Lung (tissue), 12 donors: Measurements from ENCODE around the gene C9orf50. TPM values are rescaled to one million over a fixed set of nuclear protein-coding genes. Genes with fewer than 3 reads are reported as not detected.

Source experiments
- ATAC-seq: fragments of 200-7000 bp; cut with Tn5 transposase; one replicate; pipeline ENCODE4 v1.9.1; 2020; ENCODE audit warnings: moderate number of reproducible peaks; ENCODE audit not compliant: insufficient read depth, low FRiP score
- DNase-seq, 3 donors: peaks; one replicate each; pipeline ENCODE4 v3.0.0-alpha.2; 2013 to 2017
- H3K27ac ChIP-seq, 2 donors: one replicate each; pipeline ENCODE4 v1.5.1; 2013; ENCODE audit warnings: mild to moderate bottlenecking in 2 of 2, moderate library complexity in 2 of 2, control low read depth in 1 of 2, inconsistent platforms in 1 of 2, low read depth in 1 of 2, low read length in 1 of 2
- H3K27me3 ChIP-seq, 3 donors: one replicate each; pipeline ENCODE4 v1.5.1; 2013; ENCODE audit warnings: low read length in 2 of 3; ENCODE audit not compliant: control insufficient read depth in 3 of 3, insufficient read depth in 3 of 3
- H3K36me3 ChIP-seq, 4 donors: one replicate each; pipeline ENCODE4 v1.5.1; 2013; ENCODE audit warnings: low read length in 4 of 4, mild to moderate bottlenecking in 1 of 4, moderate library complexity in 1 of 4; ENCODE audit not compliant: control insufficient read depth in 4 of 4, insufficient read depth in 4 of 4
- H3K4me1 ChIP-seq, 5 donors: one replicate each; pipeline ENCODE4 v1.5.1; 2013; ENCODE audit warnings: low read length in 5 of 5, mild to moderate bottlenecking in 2 of 5, moderate library complexity in 1 of 5; ENCODE audit not compliant: control insufficient read depth in 5 of 5, insufficient read depth in 5 of 5
- H3K4me3 ChIP-seq: one replicate; pipeline ENCODE4 v1.5.1; 2013; ENCODE audit warnings: mild to moderate bottlenecking, control low read depth, moderate library complexity
- H3K9ac ChIP-seq, 2 donors: one replicate each; pipeline ENCODE4 v1.5.1; 2013; ENCODE audit warnings: low read length in 2 of 2, control low read depth in 1 of 2; ENCODE audit not compliant: insufficient read depth in 1 of 2
- H3K9me3 ChIP-seq, 4 donors: one replicate each; pipeline ENCODE4 v1.5.1; 2013; ENCODE audit warnings: low read length in 3 of 4, mild to moderate bottlenecking in 1 of 4, moderate library complexity in 1 of 4; ENCODE audit not compliant: control insufficient read depth in 4 of 4, insufficient read depth in 3 of 4
- CTCF ChIP-seq: IDR thresholded peaks from 2 replicates; pipeline ENCODE4 v1.5.1; 2012; ENCODE audit warnings: mild to moderate bottlenecking; ENCODE audit errors: control extremely low read depth, extremely low read depth
- WGBS, 2 donors: extraction: QIAGEN DNeasy Blood & Tissue Kit; methylation state at CpG; one replicate each; pipeline ENCODE4 v1.1.7; 2013; 5-methylcytosine and 5-hydroxymethylcytosine counted together
- polyA plus RNA-seq, 2 donors: library from polyadenylated mRNA; stranded (reverse); fragments of 200-250 nt; gene quantifications; one replicate each; pipeline ENCODE4 v1.2.1, GENCODE V29; 2013
- total RNA-seq, 2 donors: library from RNA; depleted of rRNA in 1 of 2; stranded (reverse); fragments of >200 nt in 1 of 2; gene quantifications; one replicate each; pipeline ENCODE4 v1.2.1, GENCODE V29; 2014 to 2021
- donor health status: control.
- donor health status: control.
- donor health status: Bipolar disorder and iron deficiency.
- donor health status: healthy.
- donor health status: DM: yes; HTN: yes; CAD: no.

C9orf50 gene
- total and polyA plus RNA-seq, 4 donors: 0.15 to 0.28 TPM; not detected in 2

DNA sequence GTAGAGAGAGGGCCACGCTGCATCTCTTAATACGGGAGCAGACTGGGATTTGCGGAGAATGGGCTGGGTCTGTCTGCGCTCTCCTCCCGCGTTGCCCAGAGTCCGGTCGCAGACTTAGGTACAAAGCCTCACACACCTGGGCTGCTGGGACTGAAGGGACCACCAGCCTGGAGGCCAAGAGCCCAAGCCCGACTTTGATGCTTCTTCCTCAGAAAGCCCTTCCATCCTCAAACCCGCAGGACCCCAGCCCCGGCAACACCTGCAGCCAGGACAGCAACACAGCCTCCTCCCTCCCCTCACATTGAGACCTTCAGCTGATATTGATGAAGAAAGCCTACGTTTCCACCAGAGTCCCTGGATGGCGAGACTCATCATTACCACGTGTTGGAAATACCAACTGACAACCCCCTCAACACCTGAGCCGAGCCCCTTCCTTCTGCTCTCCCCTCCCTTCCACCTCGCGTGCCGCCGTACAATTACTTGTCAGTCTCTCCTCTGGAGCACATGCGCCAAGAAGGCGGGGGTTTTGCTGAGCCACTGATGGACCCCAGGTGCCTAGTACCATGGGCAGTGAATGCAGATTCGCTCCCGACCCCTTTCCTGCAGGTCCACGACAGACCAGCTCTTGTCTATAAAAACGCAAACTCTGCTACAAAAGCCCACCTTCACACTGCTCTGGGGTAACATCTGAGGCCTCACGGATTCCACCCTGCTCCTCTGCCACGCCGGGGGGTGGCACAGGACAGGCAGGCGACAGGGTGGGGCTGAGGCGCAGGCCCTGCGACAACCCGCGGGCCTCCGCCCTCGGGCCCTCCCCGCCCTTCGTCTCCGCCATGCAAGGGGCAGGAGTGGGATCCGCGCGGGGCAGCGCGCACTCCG, 20.2 kb upstream of the C9orf50 start:
- ATAC-seq: no peak
- Histone ChIP-seq H3K9ac (peak overlapping the region in 1 of 2 donors; percentile 27), H3K27ac (peak overlapping the region in 1 of 2 donors; percentile 92), H3K27me3 (no peaks in the 10 kb centered on the region), H3K4me1 (peaks cover 5 to 20% (median 12%) of the 10 kb centered on the region in 5 donors), H3K9me3 (no peaks in the 10 kb centered on the region), H3K4me3 (peak overlapping the region; percentile 90), H3K36me3 (peaks cover 4 to 27% (median 18%) of the 10 kb centered on the region in 4 donors)
- TF ChIP-seq CTCF: no peak
- DNase-seq: no peak
- WGBS, 2 donors: 18 to 27% methylated on average over 38 to 44 of the region's 44 CpGs

- no peaks in the 10 kb centered on the region for H3K9me3 ChIP-seq
- DNase-seq: peak in 1 of 3 donors; percentile 39
- ATAC-seq: no peak
- H3K27ac ChIP-seq: no peak overlapping the region
- H3K36me3 ChIP-seq: peaks cover 7 to 33% (median 20%) of the 10 kb centered on the region in 4 donors
- H3K9ac ChIP-seq: no peak overlapping the region
- peaks cover 5 to 20% (median 12%) of the 10 kb centered on the region in 5 donors for H3K4me1 ChIP-seq
- no peak overlapping the region for H3K4me3 ChIP-seq
- 70 to 76% methylated on average over 25 of the region's 25 CpGs for WGBS, 2 donors
- no peaks in the 10 kb centered on the region for H3K27me3 ChIP-seq
- no peak for TF ChIP-seq CTCF
Measured at GRCh38 chr9:129640086-129640870, 19.4 kb upstream of the C9orf50 start.

- Histone ChIP-seq H3K9me3 (no peaks in the 10 kb centered on the region), H3K27ac (no peak overlapping the region), H3K4me1 (peaks cover 5 to 20% (median 12%) of the 10 kb centered on the region in 5 donors), H3K36me3 (peaks cover 7 to 38% (median 24%) of the 10 kb centered on the region in 4 donors), H3K4me3 (no peak overlapping the region), H3K27me3 (no peaks in the 10 kb centered on the region), H3K9ac (no peak overlapping the region)
- WGBS, 2 donors: 83 to 87% methylated on average over 12 of the region's 12 CpGs
- TF ChIP-seq CTCF: no peak
- no peak for ATAC-seq
- no peak for DNase-seq
Measured at GRCh38 chr9:129639756-129640085, 18.8 kb upstream of the C9orf50 start.
